T-helper 22 cell (primary cell): ENCODE results near the gene NTM.

Experiments used
- DNase-seq: peaks from one replicate; pipeline ENCODE4 v3.0.0-alpha.2; 2020; ENCODE audit warnings: low read depth

NTM gene

DNA sequence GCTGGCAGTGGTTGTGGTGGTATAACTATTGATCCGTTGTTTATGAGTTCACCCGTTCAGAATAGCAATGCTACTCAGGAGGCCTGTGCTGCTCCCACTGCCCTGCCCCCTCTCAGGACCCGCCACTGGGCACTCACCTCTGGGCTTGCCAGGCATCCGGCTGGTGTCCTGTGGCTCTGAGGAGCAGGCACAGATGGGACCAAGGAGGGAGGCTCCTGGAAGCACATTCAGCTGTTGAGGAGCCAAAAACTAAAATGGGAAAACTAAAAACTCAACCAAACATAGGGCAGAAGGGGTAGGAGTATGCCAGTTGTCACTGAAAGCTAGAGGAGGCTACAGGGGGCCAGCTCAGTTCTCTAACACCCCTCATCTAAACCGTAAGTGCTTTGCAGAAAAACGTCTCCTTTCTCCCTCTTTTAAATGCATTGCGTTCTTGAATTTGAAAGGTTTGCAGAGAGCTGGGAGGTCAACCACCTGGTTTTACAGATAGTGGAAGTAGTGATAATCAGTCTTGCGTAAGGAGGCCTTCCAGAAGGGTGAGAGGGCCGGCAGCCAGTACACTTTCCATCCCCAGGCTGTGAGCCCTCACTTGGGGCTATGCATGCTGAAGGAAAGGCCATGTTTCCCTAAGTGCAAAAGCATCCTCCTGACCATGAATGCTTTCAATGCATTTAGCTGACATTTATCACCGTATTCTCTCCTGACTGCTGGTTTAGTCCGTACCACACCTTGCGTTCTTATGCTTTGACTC, 547.4 kb downstream of the NTM start:
- DNase-seq, result no peak

DNA sequence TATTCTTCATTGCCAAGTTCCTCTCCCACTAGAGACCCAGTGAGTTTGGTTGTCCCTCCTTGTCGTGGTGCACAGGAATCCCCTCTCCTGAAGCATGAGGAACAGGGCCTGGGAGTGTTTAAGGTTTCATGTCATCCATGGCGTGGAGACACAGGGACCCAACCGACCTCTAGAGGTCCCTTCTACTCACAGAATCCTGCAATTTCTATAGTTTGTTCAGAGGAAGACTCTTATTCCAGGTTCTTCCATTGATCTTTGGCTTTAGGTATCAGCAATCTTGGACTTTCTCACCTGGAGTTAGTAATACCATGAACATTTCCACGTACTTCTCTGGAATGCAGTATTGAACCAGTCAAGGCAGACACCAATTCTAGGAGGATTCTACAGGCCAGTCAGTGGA, 548.2 kb downstream of the NTM start:
- DNase-seq, result no peak

DNA sequence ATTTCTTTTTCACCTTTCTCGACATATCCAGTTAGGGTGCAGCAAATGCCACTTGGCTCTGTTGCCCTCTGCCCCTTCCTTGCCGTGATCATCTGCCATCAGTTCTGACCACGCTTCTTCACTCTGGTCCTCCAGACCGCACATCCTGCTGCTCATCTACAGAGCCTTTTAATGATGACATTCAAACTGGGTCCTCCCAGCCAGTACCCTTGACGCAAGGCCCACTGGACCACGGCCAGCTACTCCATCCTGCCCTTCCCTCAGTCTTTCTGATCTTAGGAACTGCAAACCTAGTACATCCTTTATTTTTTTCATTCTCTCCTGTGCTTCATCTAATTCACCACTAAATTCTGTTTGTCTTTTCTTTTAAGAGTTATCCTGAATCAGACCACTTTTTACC, 551.8 kb downstream of the NTM start:
- DNase-seq, result no peak

DNA sequence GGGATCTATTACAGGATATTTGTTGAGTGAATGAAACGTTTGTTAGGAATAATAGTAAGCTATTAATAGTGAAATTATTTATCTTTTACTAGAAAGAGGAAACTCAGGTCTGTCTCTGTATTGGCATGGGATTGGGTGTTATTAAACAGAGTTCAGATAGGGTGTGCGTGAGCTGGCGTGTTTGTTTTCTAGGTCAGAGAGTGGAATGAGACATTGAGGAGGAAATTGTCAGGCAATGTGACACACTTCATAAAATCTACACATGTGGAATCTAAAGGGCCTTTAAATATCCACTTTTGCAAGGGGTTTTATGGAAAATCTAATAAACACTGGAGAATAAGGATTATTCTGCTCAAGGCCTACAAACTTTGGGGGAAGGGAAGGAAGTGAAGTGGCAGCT, 552.9 kb downstream of the NTM start:
- no peak for DNase-seq

DNA sequence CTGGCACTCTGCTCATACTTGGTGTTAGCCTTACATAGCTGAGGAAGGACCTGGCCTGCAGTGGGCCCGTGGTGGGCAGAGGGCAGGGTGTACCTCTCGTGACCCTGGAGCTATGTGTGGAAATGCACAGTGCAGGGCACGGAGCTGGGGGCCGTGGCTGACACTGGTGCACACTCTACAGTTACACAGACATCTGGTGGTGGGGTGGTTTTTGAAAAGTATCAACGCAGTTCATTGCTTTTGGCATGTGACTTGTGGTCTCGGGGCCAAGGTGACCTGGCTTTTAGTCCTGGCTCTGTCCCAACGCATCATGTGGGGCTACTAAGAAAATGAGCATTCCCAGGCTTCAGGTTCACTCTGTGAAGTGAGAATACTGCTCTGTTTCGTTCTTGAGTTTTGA, 553.6 kb downstream of the NTM start:
- DNase-seq, result no peak

DNA sequence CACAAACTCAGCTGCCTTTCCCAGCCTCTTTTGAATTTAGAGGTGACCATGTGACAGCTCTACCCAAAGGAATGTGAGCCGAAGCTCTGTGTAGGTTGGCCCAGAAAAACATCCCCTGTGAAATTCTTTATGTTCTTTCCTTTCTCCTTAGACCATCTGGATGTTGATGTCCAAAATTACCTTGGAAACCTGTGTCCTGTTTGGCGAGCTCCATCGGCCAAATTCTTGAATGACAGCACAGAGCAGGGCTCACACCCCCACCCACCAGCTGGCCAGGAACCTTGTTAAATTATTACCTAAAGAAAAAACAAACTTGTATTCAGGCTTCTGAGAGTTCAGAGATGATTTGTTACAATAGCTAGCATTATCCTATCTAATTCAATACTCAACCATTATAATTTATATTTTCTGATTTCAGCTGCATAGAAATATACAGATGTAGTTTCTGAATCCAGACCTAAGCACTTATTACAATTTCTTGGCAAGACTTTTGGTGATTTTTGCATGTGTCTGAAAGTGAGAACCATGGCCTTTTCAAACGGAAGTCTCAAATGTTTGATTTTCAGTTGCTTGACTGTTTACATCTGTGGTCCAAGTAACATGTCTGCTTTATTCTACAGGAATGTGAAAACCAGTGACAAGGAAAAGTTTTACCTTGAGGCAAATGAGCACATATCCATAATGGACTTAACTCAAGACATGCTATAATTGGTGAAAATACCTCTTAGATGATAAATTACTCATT, 554.2 kb downstream of the NTM start:
- DNase-seq, result no peak

DNA sequence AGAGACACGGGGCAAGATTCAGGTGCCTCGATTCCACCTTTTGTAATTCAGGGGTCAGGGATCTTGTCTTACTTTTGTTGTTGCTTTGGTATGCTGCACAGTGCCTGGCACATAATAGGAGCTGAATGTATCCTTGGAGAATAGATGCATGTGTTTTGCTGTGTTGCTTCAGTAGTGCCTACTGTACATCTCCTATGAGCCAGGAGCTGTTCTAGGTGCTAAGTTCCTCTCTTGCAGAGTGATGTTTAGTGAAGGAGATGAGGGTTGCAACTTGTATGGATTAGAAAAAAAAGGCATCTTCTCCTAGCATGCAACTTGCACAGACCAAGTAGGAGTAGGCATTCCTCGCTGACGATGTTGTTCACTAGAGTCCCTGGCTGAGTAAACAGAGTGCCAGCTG, 555.4 kb downstream of the NTM start:
- no peak for DNase-seq

DNA sequence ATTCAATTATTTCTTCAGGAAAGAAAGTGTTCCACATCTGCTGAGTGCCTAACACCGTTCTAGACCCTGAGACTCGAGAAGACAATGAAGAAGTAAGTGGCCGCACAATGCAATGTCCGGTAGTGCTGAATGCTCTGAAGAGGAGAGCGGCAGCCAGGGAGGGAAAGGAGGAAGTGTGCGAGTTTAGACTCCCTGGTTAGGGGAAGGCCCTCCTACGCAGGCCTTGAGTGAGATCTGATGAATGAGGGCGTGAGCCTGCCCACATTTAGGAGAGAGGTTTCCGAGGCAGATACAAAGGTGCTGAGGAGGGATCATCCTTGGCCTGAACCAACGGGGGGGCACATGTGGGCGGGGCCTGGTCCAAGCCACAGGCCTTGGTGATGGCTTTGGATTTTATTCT, 558.6 kb downstream of the NTM start:
- no peak for DNase-seq

DNA sequence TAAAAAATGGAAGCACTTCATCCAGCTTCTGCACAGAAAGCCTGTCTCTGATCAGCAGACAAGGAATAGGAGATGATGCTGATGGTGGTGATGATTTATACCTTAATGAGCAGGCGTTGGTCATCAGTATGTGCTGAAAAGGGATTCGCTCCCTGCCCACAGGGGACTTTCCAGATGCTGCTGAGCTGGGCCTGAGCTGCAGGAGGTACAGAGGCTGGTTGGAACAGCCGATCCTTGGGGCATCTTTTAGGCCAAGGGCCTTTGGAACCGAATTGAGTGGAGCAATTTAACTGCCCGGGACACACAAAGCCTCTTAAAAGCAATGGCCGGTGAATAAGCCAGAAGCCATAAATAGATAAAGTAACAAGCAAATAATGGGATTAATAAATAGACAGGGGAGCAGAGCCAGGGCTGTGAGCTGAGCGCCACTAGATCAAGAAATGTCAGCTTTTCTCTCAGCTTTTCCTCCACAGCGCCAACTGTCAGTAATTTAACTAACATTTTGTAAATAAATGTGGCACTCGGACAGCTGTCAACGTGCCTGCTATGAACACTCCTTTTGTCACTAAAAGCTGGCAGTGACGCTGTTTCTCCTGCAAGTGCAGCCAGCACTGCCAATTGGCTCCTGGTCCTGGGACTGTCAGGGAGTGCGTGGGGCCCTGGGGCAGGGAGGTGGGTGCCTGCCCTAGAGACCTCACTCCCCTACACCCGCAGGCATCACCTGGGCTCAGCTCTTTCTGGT, 562.3 kb downstream of the NTM start:
- no peak for DNase-seq

DNA sequence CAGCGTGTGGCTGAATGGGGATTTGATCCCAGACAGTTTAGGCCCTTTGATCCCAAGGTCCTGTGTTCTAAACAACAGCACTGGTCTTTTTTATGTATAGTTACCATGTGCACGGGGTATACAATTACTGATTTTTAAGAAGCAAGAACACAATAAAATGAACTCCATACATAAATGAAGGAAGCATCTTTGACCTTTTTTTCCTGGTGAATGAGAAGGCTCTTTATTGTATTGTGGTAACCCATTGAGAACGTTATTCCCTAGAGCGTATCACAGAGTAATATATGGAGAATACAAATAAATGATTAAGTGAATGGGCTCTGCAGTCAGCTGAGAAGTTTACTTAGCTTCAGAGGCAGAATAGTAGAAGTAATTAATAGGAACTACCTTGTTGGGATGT, 563.6 kb downstream of the NTM start:
- no peak for DNase-seq

DNA sequence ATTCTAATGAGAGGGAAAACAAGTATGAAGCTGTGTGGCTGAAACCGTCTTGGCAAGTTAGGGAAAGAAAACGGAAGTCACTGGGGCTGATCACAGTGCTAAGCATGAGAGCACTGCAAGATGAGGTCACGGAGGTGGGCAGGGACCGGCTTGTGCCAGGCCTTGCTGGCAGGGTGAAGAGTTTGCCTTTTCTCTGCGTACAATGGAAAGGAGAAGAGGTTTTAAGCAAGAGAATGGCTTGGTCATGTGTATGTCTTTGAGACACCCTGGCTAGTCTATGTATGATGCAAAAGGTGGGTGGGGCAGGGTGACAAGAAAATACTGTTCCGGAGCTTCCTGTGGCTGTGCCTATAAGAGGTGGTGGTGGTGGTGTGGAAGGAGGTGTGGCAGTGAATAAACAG, 567.9 kb downstream of the NTM start:
- DNase-seq, result no peak

DNA sequence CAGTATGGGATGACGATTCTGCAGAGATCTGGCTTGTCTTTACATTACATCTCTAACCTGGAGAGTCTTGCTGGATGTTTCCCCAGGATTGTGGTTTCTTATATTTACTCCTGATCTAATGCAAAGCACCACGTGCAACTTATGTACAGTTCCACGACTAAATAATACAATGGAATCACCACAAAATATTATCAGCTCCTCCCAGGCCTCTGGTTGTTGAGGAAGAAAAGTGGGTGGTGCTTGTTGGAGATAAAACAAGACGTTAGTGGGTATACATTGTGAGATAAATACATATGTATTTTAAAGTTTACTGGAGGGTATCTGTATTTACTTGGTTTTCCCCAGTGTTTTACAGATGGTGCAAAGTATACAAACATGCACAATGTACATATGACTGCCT, 569.7 kb downstream of the NTM start:
- DNase-seq, result no peak

DNA sequence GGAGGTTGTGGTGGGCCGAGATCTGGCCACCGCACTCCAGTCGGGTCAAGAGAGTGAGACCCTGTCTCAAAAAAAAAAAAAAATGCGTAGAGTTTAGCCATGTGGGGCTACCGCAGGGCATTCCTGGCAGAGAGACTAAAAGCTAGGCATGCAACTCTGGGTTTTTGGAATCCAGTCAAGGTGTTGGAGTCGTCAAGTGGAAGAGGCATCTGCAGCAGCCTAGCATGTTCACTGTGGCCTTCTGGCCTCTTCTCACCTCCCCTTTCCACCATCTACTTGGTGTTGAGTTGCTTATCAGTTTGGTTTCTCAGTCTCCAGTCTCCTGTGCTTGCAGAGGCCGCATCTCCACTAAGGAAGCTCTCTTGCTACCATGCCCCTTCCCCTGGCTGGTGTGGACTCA, 572.5 kb downstream of the NTM start:
- no peak for DNase-seq

DNA sequence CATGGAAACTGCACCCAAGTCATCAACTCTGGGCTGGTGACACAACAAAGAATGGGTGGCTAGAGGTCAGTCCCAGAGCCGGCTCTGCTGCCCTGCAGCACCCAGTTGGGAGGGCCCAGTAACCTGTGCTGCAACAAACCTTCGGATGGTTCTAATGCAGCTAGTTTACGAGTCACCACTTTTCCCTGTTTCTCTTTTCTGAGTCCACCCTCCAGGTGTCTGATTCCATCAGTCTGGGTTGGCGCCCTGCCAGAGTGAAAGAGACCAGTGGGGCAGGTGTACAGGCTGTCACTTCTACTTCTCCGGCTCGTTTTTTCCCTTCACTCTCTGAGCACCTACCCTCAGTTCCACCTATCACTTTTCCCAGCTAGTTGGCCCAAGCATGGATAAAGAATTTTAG, 572.9 kb downstream of the NTM start:
- DNase-seq, result no peak

DNA sequence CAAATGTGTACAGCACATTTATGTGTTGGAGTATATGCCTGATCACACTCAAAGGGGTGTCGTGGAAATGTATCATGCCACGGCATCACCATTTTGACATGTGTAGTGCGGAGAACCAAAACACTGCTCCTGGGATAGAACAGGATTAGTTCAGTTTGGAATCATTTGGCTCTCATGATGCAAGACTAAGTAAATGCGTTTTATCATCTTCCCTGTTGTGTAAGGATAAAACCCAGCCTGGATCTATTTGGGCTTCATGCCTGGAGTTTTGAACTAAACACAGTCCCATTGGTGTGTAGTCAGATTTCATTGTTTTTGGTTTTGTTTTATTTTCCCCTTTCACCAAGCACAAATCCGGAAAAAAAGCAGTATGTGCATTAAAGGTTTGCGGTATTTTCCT, 574.3 kb downstream of the NTM start:
- DNase-seq, result no peak

DNA sequence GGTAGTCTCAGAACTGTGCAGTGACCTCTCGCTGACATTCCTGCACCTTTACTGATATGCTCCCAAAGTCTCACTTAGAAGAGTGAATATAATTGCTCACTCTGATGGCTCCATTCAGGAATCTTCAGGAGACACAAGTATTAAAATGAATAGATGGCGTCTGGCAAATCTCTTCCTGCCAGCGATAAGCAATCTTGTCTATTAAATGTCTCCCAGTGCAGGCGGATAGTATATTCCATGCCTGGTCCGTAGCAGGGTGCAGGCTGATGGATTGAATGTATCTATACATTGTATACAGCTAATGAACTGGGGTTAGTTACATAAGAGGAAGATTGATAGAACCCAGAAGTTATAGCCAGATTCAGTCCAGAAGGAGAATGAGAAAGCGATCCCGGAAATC, 575.3 kb downstream of the NTM start:
- no peak for DNase-seq

DNA sequence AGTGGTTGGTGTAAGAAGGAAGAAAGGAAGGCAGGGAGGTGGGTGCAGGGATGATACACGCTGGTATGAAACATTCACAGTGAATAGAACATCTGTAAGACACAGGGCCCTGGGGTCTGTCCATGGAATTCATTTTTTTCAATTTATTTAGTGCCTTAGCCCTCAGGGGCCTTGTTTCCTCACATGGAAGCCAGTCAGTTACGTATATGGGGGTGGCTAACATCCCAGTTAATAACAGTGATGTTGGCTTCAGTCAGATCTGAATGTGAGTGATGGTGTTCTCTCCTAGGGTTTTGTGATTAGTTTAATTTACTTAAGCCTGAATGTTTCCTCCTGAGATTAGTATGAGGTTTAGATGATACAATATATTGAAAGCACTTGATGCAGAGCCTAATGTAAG, 577.1 kb downstream of the NTM start:
- no peak for DNase-seq

DNA sequence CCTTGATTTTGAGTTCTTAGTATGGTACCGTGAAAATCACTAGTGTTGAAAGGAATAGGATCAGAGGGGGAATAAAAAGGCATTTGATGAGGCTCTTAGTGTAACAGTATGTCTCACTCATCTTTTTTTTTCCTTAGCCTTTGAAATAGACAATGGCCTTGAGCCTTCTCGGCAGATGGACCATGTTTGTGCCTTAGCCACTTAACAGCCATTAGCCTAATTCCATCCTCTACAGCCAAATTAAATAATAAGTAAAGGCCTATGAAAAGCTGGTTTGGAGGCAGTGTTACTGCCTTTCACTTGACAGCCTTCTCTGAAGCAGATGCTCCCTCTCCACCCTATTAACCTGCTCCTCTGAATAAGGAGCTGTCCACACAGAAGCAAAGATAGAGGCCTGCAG, 580.7 kb downstream of the NTM start:
- DNase-seq, result no peak

DNA sequence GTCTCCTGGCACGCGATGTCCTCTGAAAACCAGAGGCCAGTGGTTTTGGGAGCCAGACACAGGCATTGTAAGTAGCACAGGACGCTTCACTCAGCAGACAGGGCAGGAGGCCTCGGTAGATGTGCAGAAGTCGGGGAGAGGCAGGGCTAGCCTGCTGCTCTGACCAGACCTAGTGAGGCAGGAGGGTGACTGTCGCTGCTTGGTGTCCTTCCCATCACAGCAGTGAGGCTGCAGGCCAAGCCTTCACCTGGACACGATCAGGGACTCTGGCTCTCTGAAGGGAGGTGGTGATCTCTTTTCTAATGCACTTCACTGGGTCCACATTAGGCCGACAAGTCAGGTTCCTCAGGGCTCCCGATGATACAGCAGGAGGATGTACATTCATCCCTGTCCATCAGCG, 583.7 kb downstream of the NTM start:
- DNase-seq, result no peak

DNA sequence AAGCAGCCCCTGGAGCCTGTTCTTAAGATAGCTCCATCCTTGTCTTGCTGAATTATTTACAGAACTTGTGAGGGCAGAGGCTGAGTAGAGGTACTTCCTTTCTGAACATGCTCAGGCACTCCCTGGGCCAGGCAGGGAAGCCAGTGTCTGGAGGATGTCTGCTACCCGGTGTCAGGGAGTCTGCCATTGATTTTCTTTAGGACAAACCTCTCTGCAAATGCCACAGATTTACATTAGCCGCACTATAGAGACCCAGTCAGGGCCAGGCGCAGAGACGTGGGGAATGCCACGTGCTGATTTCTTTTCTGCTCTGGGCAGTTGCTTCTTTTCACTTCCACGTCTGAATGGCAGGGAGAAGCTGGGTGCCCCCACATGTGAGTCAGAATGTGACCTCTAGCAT, 585.5 kb downstream of the NTM start:
- DNase-seq, result no peak

DNA sequence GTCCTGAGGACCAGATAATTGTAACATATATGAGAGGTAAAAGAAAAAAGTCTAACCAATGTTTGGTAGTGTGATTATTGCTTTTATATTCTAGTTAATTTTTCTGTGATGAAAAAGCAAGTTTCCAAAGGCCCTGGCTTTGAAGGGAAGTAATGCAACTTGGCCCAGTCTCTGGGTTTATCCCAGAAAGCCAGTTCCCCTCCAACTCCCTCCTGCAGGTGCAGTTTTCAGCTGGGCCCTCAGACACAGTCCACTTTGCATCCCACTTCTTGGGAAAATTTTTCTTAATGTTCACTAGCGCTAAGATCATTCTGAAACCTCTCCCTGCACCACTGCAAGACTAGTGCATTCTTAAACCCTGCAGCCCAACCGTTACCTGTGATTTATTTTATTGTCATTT, 586.8 kb downstream of the NTM start:
- DNase-seq, result no peak

DNA sequence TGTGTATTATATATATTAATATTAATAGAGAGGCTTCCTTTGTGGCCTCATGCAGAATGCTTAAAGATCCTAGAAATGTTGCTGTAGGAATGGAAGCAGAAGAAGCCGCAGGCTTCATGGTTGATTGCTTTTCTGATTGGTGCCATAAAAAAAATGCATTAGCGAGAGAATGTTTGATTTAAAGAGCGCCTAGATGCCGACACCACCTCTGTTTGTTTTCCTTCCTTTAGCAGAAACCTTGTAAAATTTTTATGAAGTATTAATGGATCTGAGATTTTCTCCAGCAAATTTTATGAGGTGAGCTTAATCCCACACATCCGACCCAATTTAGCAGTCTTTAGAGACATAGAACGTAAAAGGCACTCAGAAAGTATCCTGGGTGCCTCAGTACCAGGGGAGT, 587.5 kb downstream of the NTM start:
- no peak for DNase-seq

DNA sequence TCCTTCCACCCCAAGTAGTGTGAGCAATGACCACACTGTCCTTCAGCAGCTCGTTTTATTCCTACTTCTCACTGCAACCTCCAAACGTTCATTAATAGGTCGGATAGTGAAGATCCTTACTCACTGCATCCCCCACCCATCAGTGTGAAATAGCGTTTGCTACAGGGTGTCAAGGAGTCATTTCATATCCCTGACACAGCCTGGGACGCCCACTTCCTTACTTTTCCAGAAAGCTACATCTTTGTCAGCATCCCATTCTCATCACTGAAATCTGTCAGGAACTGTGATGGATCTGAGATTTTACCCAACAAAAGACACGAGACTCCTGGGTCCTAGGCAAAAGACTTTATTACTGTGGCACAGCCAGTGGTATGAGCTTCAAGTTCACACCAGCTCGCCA, 592.4 kb downstream of the NTM start:
- DNase-seq, result no peak
